ENCODE data around the gene VPS50. TPM values are rescaled to one million over a fixed set of nuclear protein-coding genes. Genes with fewer than 3 reads are reported as not detected.
"Not testable (repeated sequence)": the region's sequence is repeated elsewhere in the genome, so short reads cannot be mapped to it uniquely, and the experiment has no call there.

The VPS50 gene
- total RNA-seq, 1 experiment from 2014 or later: 15.2 TPM

DNA sequence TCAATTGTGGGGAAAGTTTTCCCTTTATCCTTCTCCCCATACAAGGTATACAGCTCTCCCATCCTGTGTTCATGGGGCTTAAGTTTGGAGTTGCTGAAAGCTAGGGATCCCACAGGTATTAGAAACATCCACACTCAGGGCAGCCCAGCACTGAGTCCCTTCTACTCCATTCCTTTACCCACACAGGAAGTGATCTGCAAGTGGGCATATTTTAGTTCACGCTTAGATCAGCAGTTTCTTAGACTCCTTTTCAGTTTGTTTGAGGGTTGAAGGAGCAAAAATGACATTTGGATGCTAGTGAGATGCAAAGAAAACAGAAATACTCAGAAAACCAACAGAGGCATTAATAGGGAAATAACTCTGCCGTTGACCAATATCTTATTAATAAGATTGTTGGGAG, 134.7 kb downstream of the VPS50 start:
- TF ChIP-seq, protein P1, sequence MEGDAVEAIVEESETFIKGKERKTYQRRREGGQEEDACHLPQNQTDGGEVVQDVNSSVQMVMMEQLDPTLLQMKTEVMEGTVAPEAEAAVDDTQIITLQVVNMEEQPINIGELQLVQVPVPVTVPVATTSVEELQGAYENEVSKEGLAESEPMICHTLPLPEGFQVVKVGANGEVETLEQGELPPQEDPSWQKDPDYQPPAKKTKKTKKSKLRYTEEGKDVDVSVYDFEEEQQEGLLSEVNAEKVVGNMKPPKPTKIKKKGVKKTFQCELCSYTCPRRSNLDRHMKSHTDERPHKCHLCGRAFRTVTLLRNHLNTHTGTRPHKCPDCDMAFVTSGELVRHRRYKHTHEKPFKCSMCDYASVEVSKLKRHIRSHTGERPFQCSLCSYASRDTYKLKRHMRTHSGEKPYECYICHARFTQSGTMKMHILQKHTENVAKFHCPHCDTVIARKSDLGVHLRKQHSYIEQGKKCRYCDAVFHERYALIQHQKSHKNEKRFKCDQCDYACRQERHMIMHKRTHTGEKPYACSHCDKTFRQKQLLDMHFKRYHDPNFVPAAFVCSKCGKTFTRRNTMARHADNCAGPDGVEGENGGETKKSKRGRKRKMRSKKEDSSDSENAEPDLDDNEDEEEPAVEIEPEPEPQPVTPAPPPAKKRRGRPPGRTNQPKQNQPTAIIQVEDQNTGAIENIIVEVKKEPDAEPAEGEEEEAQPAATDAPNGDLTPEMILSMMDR (IDR thresholded peaks at IDR 0.05; ENCODE audit: unreplicated experiment): no peak
- Mint-ChIP-seq H3K4me3 (ENCODE audit: unreplicated experiment) (no peak overlapping the region), H3K9me3 (ENCODE audit: unreplicated experiment) (no peaks in the 10 kb centered on the region), H3K27ac (ENCODE audit: low read depth, unreplicated experiment) (no peak overlapping the region), H3K27me3 (ENCODE audit: insufficient read depth, unreplicated experiment) (no peaks in the 10 kb centered on the region), H3K36me3 (ENCODE audit: insufficient read depth, unreplicated experiment) (no peaks in the 10 kb centered on the region), H3K4me1 (ENCODE audit: insufficient read depth, unreplicated experiment) (no peaks in the 10 kb centered on the region)
- CTCF ChIA-PET: interaction anchor here (0.6 to 1.1 kb wide), 4 partner anchors 40 to 430 kb away, joined by 3 to 4 read pairs (median 4); no protein-coding TSS in a partner anchor
- POLR2A ChIA-PET: interaction anchor here (1.0 kb wide), 1 partner anchor 120 kb away, joined by 3 read pairs; no protein-coding TSS in a partner anchor
- intact Hi-C loops (cut with micrococcal nuclease): no loop called here
- BruUV-seq (replicated peaks): no TSS peak
- no peak for DNase-seq (ENCODE audit: unreplicated experiment)

DNA sequence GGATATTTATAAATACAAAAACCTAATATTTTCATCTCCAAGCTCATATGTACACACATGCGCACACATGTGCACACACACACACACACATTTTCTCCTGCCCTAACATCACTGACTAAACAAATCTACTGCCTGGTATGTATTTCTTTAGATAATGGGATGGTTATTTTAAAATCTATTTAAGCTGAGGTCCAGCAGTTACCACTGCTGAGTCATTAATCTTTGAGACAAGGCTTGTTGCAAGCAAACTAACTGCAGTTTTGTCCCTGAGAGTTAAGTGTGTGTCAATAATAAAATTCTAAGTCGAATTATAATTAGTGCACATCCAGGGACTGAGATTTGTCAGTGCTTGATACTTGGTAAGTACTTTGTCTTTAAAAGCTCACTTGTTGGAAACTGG, 135.1 kb downstream of the VPS50 start:
- CTCF ChIA-PET: interaction anchor here (0.6 to 1.1 kb wide), 3 partner anchors 121 to 430 kb away, joined by 3 to 4 read pairs (median 4); no protein-coding TSS in a partner anchor
- no peak for DNase-seq (ENCODE audit: unreplicated experiment)
- no peaks in the 10 kb centered on the region for H3K9me3 Mint-ChIP-seq (ENCODE audit: unreplicated experiment)
- H3K36me3 Mint-ChIP-seq (ENCODE audit: insufficient read depth, unreplicated experiment): no peaks in the 10 kb centered on the region
- H3K4me1 Mint-ChIP-seq (ENCODE audit: insufficient read depth, unreplicated experiment): no peaks in the 10 kb centered on the region
- POLR2A ChIA-PET: interaction anchor here (0.6 to 1.0 kb wide), 2 partner anchors 121 to 957 kb away, joined by 3 read pairs; no protein-coding TSS in a partner anchor
- H3K4me3 Mint-ChIP-seq (ENCODE audit: unreplicated experiment): no peak overlapping the region
- no TSS peak for BruUV-seq (replicated peaks)
- no peak overlapping the region for H3K27ac Mint-ChIP-seq (ENCODE audit: low read depth, unreplicated experiment)
- intact Hi-C loops (cut with micrococcal nuclease): no loop called here
- TF ChIP-seq, protein P1 (IDR thresholded peaks at IDR 0.05; ENCODE audit: unreplicated experiment): no peak
- no peaks in the 10 kb centered on the region for H3K27me3 Mint-ChIP-seq (ENCODE audit: insufficient read depth, unreplicated experiment)

DNA sequence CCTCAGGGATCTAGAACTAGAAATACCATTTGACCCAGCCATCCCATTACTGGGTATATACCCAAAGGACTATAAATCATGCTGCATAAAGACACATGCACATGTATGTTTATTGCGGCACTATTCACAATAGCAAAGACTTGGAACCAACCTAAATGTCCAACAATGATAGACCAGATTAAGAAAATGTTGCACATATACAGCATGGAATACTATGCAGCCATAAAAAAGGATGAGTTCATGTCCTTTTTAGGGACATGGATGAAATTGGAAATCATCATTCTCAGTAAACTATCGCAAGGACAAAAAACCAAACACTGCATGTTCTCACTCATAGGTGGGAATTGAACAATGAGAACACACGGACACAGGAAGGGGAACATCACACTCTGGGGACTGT, 138.8 kb downstream of the VPS50 start:
- DNase-seq (ENCODE audit: unreplicated experiment); H3K36me3 Mint-ChIP-seq (ENCODE audit: insufficient read depth, unreplicated experiment); BruUV-seq (replicated peaks); CTCF ChIA-PET; POLR2A ChIA-PET; H3K27ac Mint-ChIP-seq (ENCODE audit: low read depth, unreplicated experiment); H3K9me3 Mint-ChIP-seq (ENCODE audit: unreplicated experiment); H3K4me3 Mint-ChIP-seq (ENCODE audit: unreplicated experiment); H3K4me1 Mint-ChIP-seq (ENCODE audit: insufficient read depth, unreplicated experiment): not testable (repeated sequence)
- peaks cover 23% of the 10 kb centered on the region for H3K27me3 Mint-ChIP-seq (ENCODE audit: insufficient read depth, unreplicated experiment)
- intact Hi-C loops (cut with micrococcal nuclease): loop anchor here (10.0 kb wide), 1 partner anchor 184 kb away; no protein-coding TSS in a partner anchor

DNA sequence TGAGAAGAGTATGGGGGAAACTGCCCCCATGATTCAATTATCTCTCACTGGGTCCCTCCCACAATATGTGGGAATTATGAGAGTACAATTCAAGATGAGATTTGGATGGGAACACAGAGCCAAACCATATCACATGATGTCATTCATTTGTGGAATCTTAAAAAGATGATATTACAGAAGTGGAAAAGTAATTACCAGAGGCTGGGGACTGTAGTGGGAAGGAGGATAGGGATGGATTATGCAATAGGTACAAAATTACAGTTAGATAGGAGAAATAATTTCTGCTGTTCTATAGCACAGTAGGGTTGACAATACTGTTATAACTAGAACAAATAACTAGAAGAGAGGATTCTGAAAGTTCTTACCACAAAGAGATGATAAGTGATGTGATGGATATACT, 141.4 kb downstream of the VPS50 start:
- BruUV-seq (replicated peaks): no TSS peak
- H3K27me3 Mint-ChIP-seq (ENCODE audit: insufficient read depth, unreplicated experiment): peaks cover 49% of the 10 kb centered on the region
- TF ChIP-seq, protein P1 (IDR thresholded peaks at IDR 0.05; ENCODE audit: unreplicated experiment): no peak
- no peak overlapping the region for H3K27ac Mint-ChIP-seq (ENCODE audit: low read depth, unreplicated experiment)
- CTCF ChIA-PET: no interaction called here
- H3K9me3 Mint-ChIP-seq (ENCODE audit: unreplicated experiment): no peaks in the 10 kb centered on the region
- intact Hi-C loops (cut with micrococcal nuclease): loop anchor here (10.0 kb wide), 1 partner anchor 181 kb away; no protein-coding TSS in a partner anchor
- no peak for DNase-seq (ENCODE audit: unreplicated experiment)
- no peaks in the 10 kb centered on the region for H3K36me3 Mint-ChIP-seq (ENCODE audit: insufficient read depth, unreplicated experiment)
- H3K4me3 Mint-ChIP-seq (ENCODE audit: unreplicated experiment): no peak overlapping the region
- POLR2A ChIA-PET: no interaction called here
- H3K4me1 Mint-ChIP-seq (ENCODE audit: insufficient read depth, unreplicated experiment): no peaks in the 10 kb centered on the region

All from MCF 10A (cell line).